PC-3 (cell line): Measurements from ENCODE around the gene FTO.

ENCODE experiments used
- EZH2 ChIP-seq: fragments of 300-600 bp; sonication (generic); IDR thresholded peaks from one replicate; pipeline ENCODE4 v1.6.1; 2017; ENCODE audit warnings: antibody characterized with exemption, mild to moderate bottlenecking, low read length; ENCODE audit not compliant: unreplicated experiment
- TF ChIP-seq, protein P1 (sequence below): fragments of 300-600 bp; sonication (generic); conservative IDR thresholded peaks from 2 replicates; pipeline ENCODE4 v1.5.1; 2017; ENCODE audit warnings: antibody characterized with exemption, low read depth, mild to moderate bottlenecking, low read length

GRCh38 chr16:53840456-53840855, 136.5 kb downstream of the FTO start:
- TF ChIP-seq, protein P1, sequence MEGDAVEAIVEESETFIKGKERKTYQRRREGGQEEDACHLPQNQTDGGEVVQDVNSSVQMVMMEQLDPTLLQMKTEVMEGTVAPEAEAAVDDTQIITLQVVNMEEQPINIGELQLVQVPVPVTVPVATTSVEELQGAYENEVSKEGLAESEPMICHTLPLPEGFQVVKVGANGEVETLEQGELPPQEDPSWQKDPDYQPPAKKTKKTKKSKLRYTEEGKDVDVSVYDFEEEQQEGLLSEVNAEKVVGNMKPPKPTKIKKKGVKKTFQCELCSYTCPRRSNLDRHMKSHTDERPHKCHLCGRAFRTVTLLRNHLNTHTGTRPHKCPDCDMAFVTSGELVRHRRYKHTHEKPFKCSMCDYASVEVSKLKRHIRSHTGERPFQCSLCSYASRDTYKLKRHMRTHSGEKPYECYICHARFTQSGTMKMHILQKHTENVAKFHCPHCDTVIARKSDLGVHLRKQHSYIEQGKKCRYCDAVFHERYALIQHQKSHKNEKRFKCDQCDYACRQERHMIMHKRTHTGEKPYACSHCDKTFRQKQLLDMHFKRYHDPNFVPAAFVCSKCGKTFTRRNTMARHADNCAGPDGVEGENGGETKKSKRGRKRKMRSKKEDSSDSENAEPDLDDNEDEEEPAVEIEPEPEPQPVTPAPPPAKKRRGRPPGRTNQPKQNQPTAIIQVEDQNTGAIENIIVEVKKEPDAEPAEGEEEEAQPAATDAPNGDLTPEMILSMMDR, result no peak
- no peak for TF ChIP-seq EZH2
